H9 (cell line): ENCODE measurements around the gene CDYL2. TPM values are rescaled to one million over a fixed set of nuclear protein-coding genes. Genes with fewer than 3 reads are reported as not detected.
A peak's percentile ranks its signal among the peaks of the same experiment; 100 is the strongest.

ENCODE experiments used
- DNase-seq: peaks from one replicate; pipeline ENCODE4 v3.0.0-alpha.2; 2017
- H2AFZ ChIP-seq: one replicate; pipeline ENCODE4 v1.6.1; 2013; ENCODE audit warnings: mild to moderate bottlenecking, low read length, control low read depth, moderate library complexity
- H2AK5ac ChIP-seq: 2 replicates; pipeline ENCODE4 v1.6.1; 2013; ENCODE audit warnings: low read length, control low read depth, mixed read lengths; ENCODE audit not compliant: insufficient read length
- H2BK120ac ChIP-seq: one replicate; pipeline ENCODE4 v1.6.1; 2013; ENCODE audit warnings: low read depth, mild to moderate bottlenecking, low read length, control low read depth, inconsistent platforms; ENCODE audit not compliant: poor library complexity, severe bottlenecking
- H2BK12ac ChIP-seq: 2 replicates; pipeline ENCODE4 v1.6.1; 2013; ENCODE audit warnings: low read length, control low read depth, mixed read lengths, low read depth; ENCODE audit not compliant: insufficient read length
- H2BK15ac ChIP-seq: 2 replicates; pipeline ENCODE4 v1.6.1; 2013; ENCODE audit warnings: low read depth, low read length, control low read depth
- H2BK20ac ChIP-seq: one replicate; pipeline ENCODE4 v1.6.1; 2013; ENCODE audit warnings: low read depth, mild to moderate bottlenecking, low read length, control low read depth, inconsistent platforms; ENCODE audit not compliant: poor library complexity, severe bottlenecking
- H2BK5ac ChIP-seq: 2 replicates; pipeline ENCODE4 v1.6.1; 2013; ENCODE audit warnings: low read length, control low read depth, mixed read lengths; ENCODE audit not compliant: insufficient read length
- H3K14ac ChIP-seq: 2 replicates; pipeline ENCODE4 v1.6.1; 2013; ENCODE audit warnings: low read length, control low read depth; ENCODE audit not compliant: insufficient read depth
- H3K18ac ChIP-seq: 2 replicates; pipeline ENCODE4 v1.6.1; 2013; ENCODE audit warnings: low read depth, mild to moderate bottlenecking, mixed read lengths, low read length, control low read depth; ENCODE audit not compliant: insufficient read length
- H3K23ac ChIP-seq: 2 replicates; pipeline ENCODE4 v1.6.1; 2013; ENCODE audit warnings: low read length, control low read depth, mixed read lengths, low read depth; ENCODE audit not compliant: insufficient read length
- H3K23me2 ChIP-seq: 2 replicates; pipeline ENCODE4 v1.6.1; 2013; ENCODE audit warnings: low read depth, mild to moderate bottlenecking, mixed read lengths, low read length, control low read depth; ENCODE audit not compliant: insufficient read length, poor library complexity, severe bottlenecking
- H3K27ac ChIP-seq: 2 replicates; pipeline ENCODE4 v1.5.1; 2013; ENCODE audit warnings: low read length, control low read depth, mixed read lengths, low read depth; ENCODE audit not compliant: insufficient read length
- H3K27me3 ChIP-seq: 2 replicates; pipeline ENCODE4 v1.6.1; 2013; ENCODE audit warnings: low read length, control low read depth, inconsistent platforms; ENCODE audit not compliant: insufficient read depth
- H3K4ac ChIP-seq: 2 replicates; pipeline ENCODE4 v1.6.1; 2013; ENCODE audit warnings: low read depth, mild to moderate bottlenecking, control low read depth, inconsistent platforms, low read length, moderate library complexity
- H3K4me1 ChIP-seq: 2 replicates; pipeline ENCODE4 v1.6.1; 2013; ENCODE audit warnings: low read length, control low read depth, inconsistent platforms; ENCODE audit not compliant: insufficient read depth
- H3K4me2 ChIP-seq: 2 replicates; pipeline ENCODE4 v1.6.1; 2013; ENCODE audit warnings: low read length, control low read depth, mixed read lengths; ENCODE audit not compliant: insufficient read length, insufficient read depth
- H3K56ac ChIP-seq: 2 replicates; pipeline ENCODE4 v1.6.1; 2013; ENCODE audit warnings: low read depth, mild to moderate bottlenecking, mixed read lengths, low read length, control low read depth; ENCODE audit not compliant: insufficient read length
- H3K79me1 ChIP-seq: 2 replicates; pipeline ENCODE4 v1.6.1; 2013; ENCODE audit warnings: low read depth, mild to moderate bottlenecking, moderate library complexity, low read length, control low read depth, inconsistent platforms; ENCODE audit not compliant: insufficient read depth, poor library complexity, severe bottlenecking
- H3K79me2 ChIP-seq: 2 replicates; pipeline ENCODE4 v1.6.1; 2013; ENCODE audit warnings: low read length, control low read depth, inconsistent platforms; ENCODE audit not compliant: insufficient read depth
- H3K9ac ChIP-seq: 2 replicates; pipeline ENCODE4 v1.6.1; 2013; ENCODE audit warnings: low read length, control low read depth, mixed read lengths; ENCODE audit not compliant: insufficient read length; ENCODE audit errors: extremely low read depth
- H3K9me3 ChIP-seq: one replicate; pipeline ENCODE4 v1.6.1; 2013; ENCODE audit warnings: low read depth, low read length, inconsistent platforms; ENCODE audit not compliant: control insufficient read depth
- H3T11ph ChIP-seq: one replicate; pipeline ENCODE4 v1.6.1; 2013; ENCODE audit warnings: mild to moderate bottlenecking, low read length, control low read depth, inconsistent platforms
- H4K20me1 ChIP-seq: one replicate; pipeline ENCODE4 v1.6.1; 2013; ENCODE audit not compliant: control insufficient read depth, insufficient read length, insufficient read depth
- H4K5ac ChIP-seq: 2 replicates; pipeline ENCODE4 v1.6.1; 2013; ENCODE audit warnings: low read depth, mild to moderate bottlenecking, mixed read lengths, low read length, control low read depth; ENCODE audit not compliant: insufficient read length
- H4K8ac ChIP-seq: replicated peaks from 2 replicates; pipeline ENCODE4 v1.6.1; 2013; ENCODE audit warnings: low read length, control low read depth, mixed read lengths, low read depth; ENCODE audit not compliant: insufficient read length
- H4K91ac ChIP-seq: 2 replicates; pipeline ENCODE4 v1.6.1; 2013; ENCODE audit warnings: low read depth, mild to moderate bottlenecking, moderate library complexity, mixed read lengths, low read length, control low read depth; ENCODE audit not compliant: insufficient read length
- H3K27ac Mint-ChIP-seq, 3 experiments: 2 replicates in 2 of 3; 3 replicates in 1 of 3; pipeline ENCODE4 v1.8.0; 2020 to 2021; ENCODE audit warnings: mixed read lengths in 3 of 3, mild to moderate bottlenecking in 1 of 3, moderate library complexity in 1 of 3
- H3K27me3 Mint-ChIP-seq: 2 replicates; pipeline ENCODE4 v1.8.0; 2021; ENCODE audit warnings: low read depth, mild to moderate bottlenecking, moderate library complexity, mixed read lengths
- H3K36me3 Mint-ChIP-seq, 3 experiments: 2 replicates in 2 of 3; 3 replicates in 1 of 3; pipeline ENCODE4 v1.8.0; 2020 to 2021; ENCODE audit warnings: low read depth in 3 of 3, mixed read lengths in 3 of 3; ENCODE audit not compliant: insufficient read depth in 1 of 3
- H3K4me1 Mint-ChIP-seq, 2 experiments: 2 replicates each; pipeline ENCODE4 v1.8.0; 2020; ENCODE audit warnings: mixed read lengths in 2 of 2
- H3K4me3 Mint-ChIP-seq, 2 experiments: 2 replicates in 1 of 2; 3 replicates in 1 of 2; pipeline ENCODE4 v1.8.0; 2020 to 2021; ENCODE audit warnings: mild to moderate bottlenecking in 2 of 2, mixed read lengths in 2 of 2, moderate library complexity in 1 of 2
- H3K9me3 Mint-ChIP-seq, 2 experiments: 2 replicates in 1 of 2; 3 replicates in 1 of 2; pipeline ENCODE4 v1.8.0; 2020; ENCODE audit warnings: mild to moderate bottlenecking in 2 of 2, mixed read lengths in 2 of 2, moderate library complexity in 1 of 2
- WGBS: extraction: QIAGEN DNeasy Blood & Tissue Kit; methylation state at CpG from one replicate; pipeline ENCODE4 v1.1.7; 2013; ENCODE audit warnings: missing lambda C conversion rate, low lambda C conversion rate, mixed read lengths; ENCODE audit not compliant: insufficient read length; ENCODE audit errors: extremely low coverage; 5-methylcytosine and 5-hydroxymethylcytosine counted together
- total RNA-seq: library from RNA; stranded (reverse); gene quantifications from 2 replicates; pipeline ENCODE4 v1.2.1, GENCODE V29; 2021
- TF ChIP-seq, protein P1 (sequence below): fragments of 200-600 bp; sonication (generic); conservative IDR thresholded peaks from 3 replicates; pipeline ENCODE4 v1.8.0; 2021; ENCODE audit warnings: antibody characterized with exemption, mild to moderate bottlenecking

The CDYL2 gene
- total RNA-seq, 1 experiment from 2014 or later = 4.2 TPM

DNA sequence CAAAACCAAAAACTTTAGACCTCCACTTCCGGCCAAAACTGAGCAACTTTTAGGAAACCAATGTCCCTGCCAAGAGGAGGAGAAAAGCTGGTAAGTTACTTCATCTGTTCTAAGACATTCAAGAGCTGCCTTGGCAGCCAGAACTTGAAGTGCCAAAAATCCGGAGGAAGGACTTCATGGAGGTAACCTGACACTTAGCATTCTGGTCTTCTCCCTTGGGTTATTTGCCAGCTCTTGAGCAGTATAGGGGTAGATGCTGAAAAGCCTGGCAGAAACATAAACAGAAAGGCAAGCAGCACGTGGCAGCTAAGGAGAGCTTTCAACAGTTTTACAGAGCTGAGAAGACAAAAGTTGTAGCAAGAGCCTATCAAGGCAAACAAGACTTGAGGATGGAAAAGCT lies 53.2 kb downstream of the CDYL2 start:
- H3K56ac ChIP-seq = no peak overlapping the region
- no peak overlapping the region for H4K8ac ChIP-seq
- no peaks in the 10 kb centered on the region; the same call in 1 of the 2 replicates for H3K4me1 ChIP-seq
- H3K79me2 ChIP-seq = no peaks in the 10 kb centered on the region
- no CpG with 5 or more reads among the region's 3 CpGs for WGBS
- Mint-ChIP-seq H3K4me1 (peaks cover 4 to 6% of the 10 kb centered on the region in 2 experiments), H3K9me3 (no peaks in the 10 kb centered on the region), H3K36me3 (no peaks in the 10 kb centered on the region), H3K27ac (peak overlapping the region in 1 of 3 experiments; percentile 10; a peak in 1 of 7 replicates), H3K4me3 (no peak overlapping the region), H3K27me3 (no peaks in the 10 kb centered on the region)
- no peak overlapping the region for H3K4me2 ChIP-seq
- H3K9me3 ChIP-seq = no peaks in the 10 kb centered on the region
- no peak overlapping the region for H3K14ac ChIP-seq
- no peak overlapping the region for H2BK15ac ChIP-seq
- H2BK20ac ChIP-seq = no peak overlapping the region
- H3K4ac ChIP-seq = no peak overlapping the region
- no peak overlapping the region for H3K9ac ChIP-seq
- H3K27ac ChIP-seq = no peak overlapping the region
- no peak overlapping the region for H3T11ph ChIP-seq
- no peak for DNase-seq
- H2BK5ac ChIP-seq = no peak overlapping the region
- no peak overlapping the region for H2AFZ ChIP-seq
- H3K18ac ChIP-seq = no peak overlapping the region
- H2AK5ac ChIP-seq = no peak overlapping the region
- H2BK120ac ChIP-seq = no peak overlapping the region
- no peak overlapping the region for H3K23ac ChIP-seq
- H3K27me3 ChIP-seq = no peaks in the 10 kb centered on the region
- no peaks in the 10 kb centered on the region for H3K79me1 ChIP-seq
- H3K23me2 ChIP-seq = no peaks in the 10 kb centered on the region
- no peak overlapping the region for H2BK12ac ChIP-seq
- H4K5ac ChIP-seq = no peak overlapping the region
- H4K20me1 ChIP-seq = no peaks in the 10 kb centered on the region
- H4K91ac ChIP-seq = no peak overlapping the region
- TF ChIP-seq, protein P1, sequence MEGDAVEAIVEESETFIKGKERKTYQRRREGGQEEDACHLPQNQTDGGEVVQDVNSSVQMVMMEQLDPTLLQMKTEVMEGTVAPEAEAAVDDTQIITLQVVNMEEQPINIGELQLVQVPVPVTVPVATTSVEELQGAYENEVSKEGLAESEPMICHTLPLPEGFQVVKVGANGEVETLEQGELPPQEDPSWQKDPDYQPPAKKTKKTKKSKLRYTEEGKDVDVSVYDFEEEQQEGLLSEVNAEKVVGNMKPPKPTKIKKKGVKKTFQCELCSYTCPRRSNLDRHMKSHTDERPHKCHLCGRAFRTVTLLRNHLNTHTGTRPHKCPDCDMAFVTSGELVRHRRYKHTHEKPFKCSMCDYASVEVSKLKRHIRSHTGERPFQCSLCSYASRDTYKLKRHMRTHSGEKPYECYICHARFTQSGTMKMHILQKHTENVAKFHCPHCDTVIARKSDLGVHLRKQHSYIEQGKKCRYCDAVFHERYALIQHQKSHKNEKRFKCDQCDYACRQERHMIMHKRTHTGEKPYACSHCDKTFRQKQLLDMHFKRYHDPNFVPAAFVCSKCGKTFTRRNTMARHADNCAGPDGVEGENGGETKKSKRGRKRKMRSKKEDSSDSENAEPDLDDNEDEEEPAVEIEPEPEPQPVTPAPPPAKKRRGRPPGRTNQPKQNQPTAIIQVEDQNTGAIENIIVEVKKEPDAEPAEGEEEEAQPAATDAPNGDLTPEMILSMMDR = no peak
